ENCODE data around the gene DMXL1.

The DMXL1 gene

GRCh38 chr5:119271758-119272730 lies 201.2 kb downstream of the DMXL1 start:
- no peak for DNase-seq (ENCODE audit: low spot score)
- TF ChIP-seq, protein P1, sequence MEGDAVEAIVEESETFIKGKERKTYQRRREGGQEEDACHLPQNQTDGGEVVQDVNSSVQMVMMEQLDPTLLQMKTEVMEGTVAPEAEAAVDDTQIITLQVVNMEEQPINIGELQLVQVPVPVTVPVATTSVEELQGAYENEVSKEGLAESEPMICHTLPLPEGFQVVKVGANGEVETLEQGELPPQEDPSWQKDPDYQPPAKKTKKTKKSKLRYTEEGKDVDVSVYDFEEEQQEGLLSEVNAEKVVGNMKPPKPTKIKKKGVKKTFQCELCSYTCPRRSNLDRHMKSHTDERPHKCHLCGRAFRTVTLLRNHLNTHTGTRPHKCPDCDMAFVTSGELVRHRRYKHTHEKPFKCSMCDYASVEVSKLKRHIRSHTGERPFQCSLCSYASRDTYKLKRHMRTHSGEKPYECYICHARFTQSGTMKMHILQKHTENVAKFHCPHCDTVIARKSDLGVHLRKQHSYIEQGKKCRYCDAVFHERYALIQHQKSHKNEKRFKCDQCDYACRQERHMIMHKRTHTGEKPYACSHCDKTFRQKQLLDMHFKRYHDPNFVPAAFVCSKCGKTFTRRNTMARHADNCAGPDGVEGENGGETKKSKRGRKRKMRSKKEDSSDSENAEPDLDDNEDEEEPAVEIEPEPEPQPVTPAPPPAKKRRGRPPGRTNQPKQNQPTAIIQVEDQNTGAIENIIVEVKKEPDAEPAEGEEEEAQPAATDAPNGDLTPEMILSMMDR (IDR thresholded peaks at IDR 0.05; ENCODE audit: extremely low read depth, missing control alignments): no peak

DNA sequence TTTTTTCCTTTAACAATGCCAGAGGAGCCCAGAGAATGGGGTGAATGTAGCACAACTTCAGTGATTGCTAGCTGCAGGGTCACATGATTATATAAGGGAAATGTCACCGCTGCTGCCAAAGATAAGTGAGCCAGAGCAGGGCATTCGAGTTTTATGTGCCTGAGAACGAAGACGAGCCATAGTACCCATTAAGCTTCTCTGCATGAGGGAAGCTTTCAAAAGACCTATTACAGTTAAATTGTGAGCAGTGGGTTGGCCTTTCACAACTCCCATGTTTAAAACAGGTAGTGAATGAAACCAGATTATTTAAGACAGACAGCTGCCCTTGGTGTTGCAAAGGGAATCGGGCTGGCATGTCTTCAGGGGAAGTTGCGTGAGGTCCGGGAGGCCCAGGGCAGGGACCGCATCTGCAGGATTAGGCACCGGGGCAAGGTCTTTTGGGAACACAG lies 202.5 kb downstream of the DMXL1 start:
- DNase-seq (ENCODE audit: low spot score): no peak
- TF ChIP-seq, protein P1 (IDR thresholded peaks at IDR 0.05; ENCODE audit: extremely low read depth, missing control alignments): no peak

GRCh38 chr5:119274030-119274766 lies 203.3 kb downstream of the DMXL1 start:
- no peak for DNase-seq (ENCODE audit: low spot score)
- TF ChIP-seq, protein P1 (IDR thresholded peaks at IDR 0.05; ENCODE audit: extremely low read depth, missing control alignments): no peak

DNA sequence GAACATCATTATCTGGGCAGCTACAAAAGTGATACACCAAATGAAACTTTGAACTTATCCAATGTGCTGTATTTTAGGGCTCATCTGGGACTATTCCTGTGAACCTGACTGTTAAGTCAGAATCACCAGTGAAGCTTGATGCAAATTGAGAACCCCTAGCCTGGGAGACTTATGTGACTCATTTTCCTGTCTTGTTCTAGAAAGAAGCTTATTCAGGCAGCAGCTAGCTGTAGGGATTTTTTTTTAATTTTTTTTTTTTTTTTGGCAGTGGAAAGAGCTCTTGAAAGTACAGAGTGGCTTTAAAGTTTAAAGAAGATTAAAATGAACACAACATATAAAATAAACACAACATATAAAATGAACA lies 203.9 kb downstream of the DMXL1 start:
- TF ChIP-seq, protein P1 (IDR thresholded peaks at IDR 0.05; ENCODE audit: extremely low read depth, missing control alignments): no peak
- peak; percentile 35 for DNase-seq (ENCODE audit: low spot score)

DNA sequence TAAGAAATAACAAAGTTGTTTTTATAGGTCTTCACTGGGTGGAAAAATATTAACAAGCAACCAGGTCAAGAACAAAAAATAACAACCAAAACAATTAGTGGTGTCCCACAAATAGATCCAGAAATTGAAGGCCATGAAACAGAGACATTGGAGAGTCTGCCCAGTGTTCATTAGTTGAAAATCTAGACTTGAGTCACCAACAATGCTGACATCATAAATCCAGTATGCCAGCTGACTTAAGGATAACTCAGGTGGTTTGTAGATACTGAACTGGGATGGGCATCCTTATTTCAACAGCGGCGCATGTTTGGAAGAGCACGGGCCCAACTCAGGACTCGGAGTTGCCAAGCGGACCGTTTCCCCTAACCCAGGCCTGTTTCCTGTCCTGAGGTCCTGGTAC lies 204.3 kb downstream of the DMXL1 start:
- TF ChIP-seq, protein P1 (IDR thresholded peaks at IDR 0.05; ENCODE audit: extremely low read depth, missing control alignments): no peak
- no peak for DNase-seq (ENCODE audit: low spot score)

DNA sequence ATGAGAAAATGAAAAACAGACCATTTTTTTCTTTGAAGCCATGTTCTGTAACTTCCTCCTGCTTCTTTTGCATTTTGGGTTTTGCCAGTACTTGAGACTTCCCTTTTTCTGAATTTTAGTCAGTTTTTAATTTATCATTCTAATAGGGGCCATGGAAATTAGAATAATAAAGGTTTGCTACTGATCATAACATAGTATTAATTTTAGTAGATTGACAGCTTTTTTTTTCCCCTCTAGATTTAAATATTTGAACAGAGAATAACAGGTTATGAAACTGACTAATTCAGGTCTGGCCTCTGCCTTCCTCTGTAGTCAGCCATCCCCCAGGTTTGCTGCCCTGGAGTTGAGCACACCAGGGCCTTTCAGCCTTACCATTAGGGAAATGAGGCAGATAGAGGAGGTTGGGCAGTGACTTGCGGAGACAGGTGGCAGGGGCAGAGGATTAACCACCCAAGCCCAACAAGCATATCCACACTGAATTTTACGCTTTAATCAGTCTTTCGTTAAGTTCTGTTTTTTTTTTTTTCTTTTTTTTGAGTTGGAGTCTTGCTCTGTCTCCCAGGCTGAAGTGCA lies 204.8 kb downstream of the DMXL1 start:
- DNase-seq (ENCODE audit: low spot score): peak; percentile 38
- TF ChIP-seq, protein P1 (IDR thresholded peaks at IDR 0.05; ENCODE audit: extremely low read depth, missing control alignments): no peak

All from GM20000 (cell line).